Measurements from ENCODE around the gene FADS3.

Gene FADS3

GRCh38 chr11:61839742-61840141 lies 51.6 kb downstream of the FADS3 start:
- DNase-seq (ENCODE audit: low read depth in 4 of 4, low spot score in 1 of 4): no peak

GRCh38 chr11:61838921-61839320 lies 52.4 kb downstream of the FADS3 start:
- DNase-seq (ENCODE audit: low read depth in 4 of 4, low spot score in 1 of 4): no peak

- no peak for DNase-seq (ENCODE audit: low read depth in 4 of 4, low spot score in 1 of 4)
Observed at GRCh38 chr11:61838501-61838900, 52.8 kb downstream of the FADS3 start.

GRCh38 chr11:61837411-61838005 lies 53.8 kb downstream of the FADS3 start:
- no peak for DNase-seq (ENCODE audit: low read depth in 4 of 4, low spot score in 1 of 4)

GRCh38 chr11:61836193-61836592 lies 55.2 kb downstream of the FADS3 start:
- DNase-seq (ENCODE audit: low read depth in 4 of 4, low spot score in 1 of 4): no peak

GRCh38 chr11:61834278-61835048 lies 56.9 kb downstream of the FADS3 start:
- peak in 1 of 4 experiments; percentile 29 for DNase-seq (ENCODE audit: low read depth in 4 of 4, low spot score in 1 of 4)

GRCh38 chr11:61833926-61834277 lies 57.4 kb downstream of the FADS3 start:
- no peak for DNase-seq (ENCODE audit: low read depth in 4 of 4, low spot score in 1 of 4)

- no peak for DNase-seq (ENCODE audit: low read depth in 4 of 4, low spot score in 1 of 4)
Observed at GRCh38 chr11:61833471-61833870, 57.9 kb downstream of the FADS3 start.

- DNase-seq (ENCODE audit: low read depth in 4 of 4, low spot score in 1 of 4): no peak
Observed at GRCh38 chr11:61832754-61833153, 58.6 kb downstream of the FADS3 start.

- DNase-seq (ENCODE audit: low read depth in 4 of 4, low spot score in 1 of 4): no peak
Observed at GRCh38 chr11:61832207-61832606, 59.1 kb downstream of the FADS3 start.

GRCh38 chr11:61830237-61831105 lies 60.9 kb downstream of the FADS3 start:
- DNase-seq (ENCODE audit: low read depth in 4 of 4, low spot score in 1 of 4): no peak

- no peak for DNase-seq (ENCODE audit: low read depth in 4 of 4, low spot score in 1 of 4)
Observed at GRCh38 chr11:61829806-61830205, 61.5 kb downstream of the FADS3 start.

GRCh38 chr11:61828629-61829407 lies 62.5 kb downstream of the FADS3 start:
- no peak for DNase-seq (ENCODE audit: low read depth in 4 of 4, low spot score in 1 of 4)

GRCh38 chr11:61828379-61828628 lies 63.0 kb downstream of the FADS3 start:
- no peak for DNase-seq (ENCODE audit: low read depth in 4 of 4, low spot score in 1 of 4)

GRCh38 chr11:61827571-61828378 lies 63.6 kb downstream of the FADS3 start, which contains the start of gene FADS2:
Gene FADS2 (plus strand): TSS chr11:61828300. CDS start chr11:61828391, 91 bp downstream.
- DNase-seq (ENCODE audit: low read depth in 4 of 4, low spot score in 1 of 4): peak in 1 of 4 experiments; percentile 77

GRCh38 chr11:61826930-61827570 lies 64.3 kb downstream of the FADS3 start:
- DNase-seq (ENCODE audit: low read depth in 4 of 4, low spot score in 1 of 4): no peak
